ENCODE measurements around the gene SF3B6. TPM values are rescaled to one million over a fixed set of nuclear protein-coding genes. Genes with fewer than 3 reads are reported as not detected.

The SF3B6 gene
- total RNA-seq, 1 donor: 162 TPM

GRCh38 chr2:24082787-24083566 is 6.9 kb upstream of the SF3B6 start:
- no peak for TF ChIP-seq CTCF (IDR thresholded peaks at IDR 0.05; ENCODE audit: insufficient read depth, low read length)
- H3K4me3 ChIP-seq (ENCODE audit: low read depth, low read length): peak overlapping the region; percentile 82
- no peak for DNase-seq (ENCODE audit: low read depth)

- DNase-seq (ENCODE audit: low read depth): no peak
- no peak for TF ChIP-seq CTCF (IDR thresholded peaks at IDR 0.05; ENCODE audit: insufficient read depth, low read length)
- H3K4me3 ChIP-seq (ENCODE audit: low read depth, low read length): no peak overlapping the region
Measured at GRCh38 chr2:24080701-24081100, 4.6 kb upstream of the SF3B6 start.

DNA sequence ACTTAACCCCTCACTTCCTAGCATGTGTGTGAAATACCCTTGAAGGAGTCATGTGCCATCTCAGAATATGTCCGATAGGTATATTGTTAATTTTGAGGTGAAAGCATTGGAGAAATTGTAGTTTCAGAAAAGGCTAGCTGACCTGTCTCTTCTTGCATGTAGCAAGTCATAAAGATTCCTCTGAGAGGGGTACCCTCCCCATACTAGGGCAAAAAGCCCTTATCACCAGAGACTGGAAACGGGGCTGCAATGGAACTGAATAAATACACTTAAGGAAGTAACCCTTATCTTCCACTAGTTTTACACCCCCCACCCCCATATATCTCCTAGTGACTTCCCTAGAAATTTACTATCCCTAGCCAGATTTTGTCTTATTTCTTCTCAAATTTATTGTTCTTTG is 1.8 kb upstream of the SF3B6 start:
- DNase-seq (ENCODE audit: low read depth): no peak
- TF ChIP-seq CTCF (IDR thresholded peaks at IDR 0.05; ENCODE audit: insufficient read depth, low read length): no peak
- H3K4me3 ChIP-seq (ENCODE audit: low read depth, low read length): peak overlapping the region; percentile 99

DNA sequence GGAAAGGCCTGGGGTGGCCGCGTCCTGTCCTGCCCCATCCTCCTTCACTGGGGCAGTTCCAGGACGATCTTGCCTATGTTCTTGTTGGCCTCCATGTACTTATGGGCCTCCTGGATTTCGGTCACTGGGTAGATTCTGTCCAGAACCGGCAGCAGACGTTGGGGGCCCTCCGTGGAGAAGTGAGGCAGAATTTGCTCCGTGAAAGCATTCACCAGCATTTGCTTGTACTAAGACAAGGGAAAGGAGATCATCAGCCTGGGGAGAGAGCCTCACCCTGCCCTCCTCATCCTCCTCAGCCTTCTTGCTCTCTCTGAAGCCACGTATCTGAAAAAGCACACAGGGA is 1.4 kb upstream of the SF3B6 start:
- DNase-seq (ENCODE audit: low read depth): peak; percentile 12
- peak overlapping the region; percentile 99 for H3K4me3 ChIP-seq (ENCODE audit: low read depth, low read length)
- TF ChIP-seq CTCF (IDR thresholded peaks at IDR 0.05; ENCODE audit: insufficient read depth, low read length): no peak

GRCh38 chr2:24076849-24077534 is 866 bp upstream of the SF3B6 start:
- no peak for TF ChIP-seq CTCF (IDR thresholded peaks at IDR 0.05; ENCODE audit: insufficient read depth, low read length)
- H3K4me3 ChIP-seq (ENCODE audit: low read depth, low read length): peak overlapping the region; percentile 99
- DNase-seq (ENCODE audit: low read depth): peak; percentile 15

GRCh38 chr2:24075259-24075658 is 867 bp downstream of the SF3B6 start:
- DNase-seq (ENCODE audit: low read depth): no peak
- peak overlapping the region; percentile 99 for H3K4me3 ChIP-seq (ENCODE audit: low read depth, low read length)
- no peak for TF ChIP-seq CTCF (IDR thresholded peaks at IDR 0.05; ENCODE audit: insufficient read depth, low read length)
